RKO (cell line): ENCODE data around the gene HCN2.

Experiments
- DNase-seq: peaks from one replicate; pipeline ENCODE4 v3.0.0-alpha.2; 2016; ENCODE audit warnings: low spot score

The HCN2 gene

DNA sequence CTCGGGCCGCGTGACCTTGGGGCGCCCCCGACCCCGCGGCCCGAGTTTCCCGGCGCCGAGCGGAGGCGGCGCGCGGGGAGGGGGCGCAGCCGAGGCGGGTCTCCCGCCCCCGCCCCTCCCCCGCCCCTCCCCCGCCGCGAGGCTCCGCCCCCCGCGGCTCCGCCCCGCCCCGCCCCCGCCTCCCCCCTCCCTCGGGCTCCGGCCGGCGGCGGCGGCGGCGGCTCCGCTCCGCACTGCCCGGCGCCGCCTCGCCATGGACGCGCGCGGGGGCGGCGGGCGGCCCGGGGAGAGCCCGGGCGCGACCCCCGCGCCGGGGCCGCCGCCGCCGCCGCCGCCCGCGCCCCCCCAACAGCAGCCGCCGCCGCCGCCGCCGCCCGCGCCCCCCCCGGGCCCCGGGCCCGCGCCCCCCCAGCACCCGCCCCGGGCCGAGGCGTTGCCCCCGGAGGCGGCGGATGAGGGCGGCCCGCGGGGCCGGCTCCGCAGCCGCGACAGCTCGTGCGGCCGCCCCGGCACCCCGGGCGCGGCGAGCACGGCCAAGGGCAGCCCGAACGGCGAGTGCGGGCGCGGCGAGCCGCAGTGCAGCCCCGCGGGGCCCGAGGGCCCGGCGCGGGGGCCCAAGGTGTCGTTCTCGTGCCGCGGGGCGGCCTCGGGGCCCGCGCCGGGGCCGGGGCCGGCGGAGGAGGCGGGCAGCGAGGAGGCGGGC lies at the start of gene HCN2:
Gene HCN2 (plus strand): TSS at position 189 of the 703 bp plus-strand sequence. CDS start 65 bp downstream, at position 254.
- DNase-seq: no peak

- no peak for DNase-seq
Observed at GRCh38 chr19:540867-541637, 48.6 kb upstream of the HCN2 start.

GRCh38 chr19:541699-542098 lies 48.0 kb upstream of the HCN2 start:
- no peak for DNase-seq

DNA sequence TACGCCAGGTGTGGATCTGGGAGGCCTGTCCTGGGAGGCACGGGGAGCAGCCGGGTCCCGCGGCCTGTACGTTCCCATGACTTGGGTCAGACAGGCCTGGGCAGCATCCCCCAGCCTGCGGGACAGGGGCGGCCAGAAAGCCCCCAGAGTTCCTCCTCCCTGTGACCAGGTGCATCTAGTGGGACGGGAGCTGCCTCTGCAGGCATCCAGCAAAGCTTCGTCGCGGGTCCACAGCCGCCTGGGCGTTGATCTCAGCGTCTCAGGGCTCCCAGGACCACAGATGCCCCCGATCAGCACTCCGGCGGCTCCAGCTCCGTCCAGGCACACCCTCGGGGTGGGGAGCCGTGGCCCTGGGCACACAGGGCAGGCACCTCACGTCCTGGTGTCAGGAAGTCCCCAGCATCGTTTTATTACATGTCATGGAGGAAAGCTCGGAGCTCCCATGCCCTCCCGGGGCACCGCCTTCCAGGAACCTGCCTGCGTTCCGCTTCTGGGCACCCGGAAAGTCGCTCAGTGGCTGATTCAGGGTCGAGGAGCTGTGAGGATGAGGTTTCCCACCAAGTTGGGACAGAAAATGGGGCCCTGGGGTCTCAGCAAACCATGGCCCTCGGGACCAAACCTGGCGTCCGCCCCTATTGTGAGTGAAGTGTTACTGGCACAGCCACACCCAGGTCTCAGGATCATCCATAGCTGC lies 47.4 kb upstream of the HCN2 start:
- DNase-seq: no peak

DNA sequence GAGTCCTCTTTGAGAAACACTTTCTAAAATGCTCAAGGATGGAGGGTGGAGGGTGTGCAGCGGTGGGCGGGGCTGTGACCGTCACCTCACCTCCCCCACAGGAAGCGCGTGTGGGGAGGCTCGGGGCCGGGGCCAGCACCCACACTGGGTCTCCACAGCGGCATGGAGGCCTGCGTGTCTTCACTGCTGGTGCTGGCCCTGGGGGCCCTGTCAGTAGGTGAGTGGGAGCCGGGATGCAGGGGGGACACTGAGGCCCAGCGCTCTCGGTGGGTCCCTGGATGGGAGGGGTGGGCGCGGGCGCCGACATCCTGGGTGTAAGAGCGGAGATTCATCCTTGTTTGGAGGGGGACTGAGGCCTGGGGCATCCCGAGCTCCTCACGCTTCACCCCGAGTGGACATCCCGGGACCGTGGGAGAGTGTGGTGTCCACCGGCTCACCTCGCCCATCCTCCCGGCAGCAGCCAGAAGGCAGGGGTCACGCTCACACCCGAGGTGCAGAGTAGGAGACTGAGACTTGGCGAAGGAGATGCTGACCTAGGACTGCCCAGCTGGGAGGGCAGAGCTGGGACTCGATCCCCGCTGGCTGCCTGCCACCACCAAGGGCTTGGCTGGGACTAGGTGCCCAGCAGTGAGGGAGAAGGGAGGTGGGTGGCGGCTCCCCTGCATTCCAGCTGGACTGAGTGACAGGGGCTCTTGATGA lies 45.6 kb upstream of the HCN2 start, which contains the start of gene GZMM:
Gene GZMM (plus strand): TSS at position 144 of the 699 bp plus-strand sequence. CDS start 19 bp downstream, at position 163.
- no peak for DNase-seq

DNA sequence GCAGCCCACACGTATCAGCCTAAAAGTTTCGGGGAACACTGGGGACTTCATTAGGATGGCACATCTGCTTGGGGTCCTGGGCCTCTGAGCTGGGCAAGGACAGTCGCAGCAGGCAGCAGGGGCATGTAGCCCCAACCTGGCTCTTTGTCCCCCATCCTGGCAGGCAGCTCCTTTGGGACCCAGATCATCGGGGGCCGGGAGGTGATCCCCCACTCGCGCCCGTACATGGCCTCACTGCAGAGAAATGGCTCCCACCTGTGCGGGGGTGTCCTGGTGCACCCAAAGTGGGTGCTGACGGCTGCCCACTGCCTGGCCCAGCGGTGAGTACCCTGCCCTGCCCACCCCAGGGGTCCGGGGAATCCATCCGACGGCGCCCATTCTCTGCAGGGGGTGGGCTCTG lies 42.6 kb upstream of the HCN2 start:
- no peak for DNase-seq

- DNase-seq: no peak
Observed at GRCh38 chr19:547836-548720, 41.6 kb upstream of the HCN2 start.

DNA sequence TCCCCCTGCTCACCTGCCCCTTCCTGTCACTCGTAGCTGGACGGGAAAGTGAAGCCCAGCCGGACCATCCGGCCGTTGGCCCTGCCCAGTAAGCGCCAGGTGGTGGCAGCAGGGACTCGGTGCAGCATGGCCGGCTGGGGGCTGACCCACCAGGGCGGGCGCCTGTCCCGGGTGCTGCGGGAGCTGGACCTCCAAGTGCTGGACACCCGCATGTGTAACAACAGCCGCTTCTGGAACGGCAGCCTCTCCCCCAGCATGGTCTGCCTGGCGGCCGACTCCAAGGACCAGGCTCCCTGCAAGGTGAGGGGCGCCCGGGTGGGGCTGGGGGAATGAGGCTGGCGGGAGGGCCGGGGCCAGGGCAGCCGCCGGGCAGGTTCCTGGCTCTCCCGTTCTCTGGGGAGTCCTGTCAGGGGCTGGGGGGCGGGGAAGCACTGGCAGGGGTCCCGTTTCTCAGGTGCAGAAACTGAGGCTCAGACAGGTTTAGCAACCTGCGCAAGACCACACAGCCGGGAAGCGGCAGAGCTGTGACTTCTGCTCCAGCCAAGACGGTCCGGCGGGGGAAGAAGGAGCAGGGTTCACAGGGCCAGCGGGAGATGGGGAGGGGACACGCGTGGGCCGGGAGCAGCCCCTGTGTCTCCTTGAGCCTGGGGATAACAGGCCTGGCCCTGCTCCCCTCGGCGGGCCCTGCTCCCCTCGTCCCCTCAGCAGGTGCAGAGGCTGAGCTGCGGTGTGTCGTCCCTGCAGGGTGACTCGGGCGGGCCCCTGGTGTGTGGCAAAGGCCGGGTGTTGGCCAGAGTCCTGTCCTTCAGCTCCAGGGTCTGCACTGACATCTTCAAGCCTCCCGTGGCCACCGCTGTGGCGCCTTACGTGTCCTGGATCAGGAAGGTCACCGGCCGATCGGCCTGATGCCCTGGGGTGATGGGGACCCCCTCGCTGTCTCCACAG lies 40.5 kb upstream of the HCN2 start:
- no peak for DNase-seq

DNA sequence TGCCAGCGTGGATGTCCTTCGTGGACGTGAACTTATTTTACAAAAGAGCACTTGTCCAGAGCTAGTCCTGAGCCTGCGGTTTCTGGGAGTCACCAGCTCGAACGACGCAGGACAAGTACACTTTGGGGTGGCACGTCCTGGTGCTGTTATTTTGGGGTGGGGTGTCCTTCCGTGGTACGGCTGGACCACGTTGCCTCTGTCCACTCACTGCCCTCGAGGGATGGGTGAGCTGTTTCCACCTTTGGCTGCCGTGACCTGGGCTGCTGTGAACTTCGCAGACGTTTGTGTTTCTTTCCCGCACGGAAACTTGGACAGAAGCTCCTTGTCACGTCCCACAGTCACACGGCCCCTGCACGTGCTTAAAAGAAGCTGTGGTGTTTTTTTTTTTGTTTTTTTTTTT lies 34.9 kb upstream of the HCN2 start:
- no peak for DNase-seq

DNA sequence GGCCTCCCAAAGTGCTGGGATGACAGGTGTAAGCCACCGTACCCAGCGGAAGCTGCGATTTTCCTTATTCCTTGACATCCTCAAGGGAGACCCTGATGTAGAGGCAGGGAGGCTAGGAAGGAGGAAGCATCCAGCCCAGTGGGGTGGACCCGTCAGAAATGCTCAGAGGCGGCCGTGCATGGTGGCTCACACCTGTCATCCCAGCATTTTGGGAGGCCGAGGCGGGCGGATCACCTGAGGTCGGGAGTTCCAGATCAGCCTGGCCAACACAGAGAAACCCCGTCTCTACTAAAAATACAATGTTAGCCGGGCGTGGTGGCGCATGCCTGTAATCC lies 34.2 kb upstream of the HCN2 start:
- no peak for DNase-seq

DNA sequence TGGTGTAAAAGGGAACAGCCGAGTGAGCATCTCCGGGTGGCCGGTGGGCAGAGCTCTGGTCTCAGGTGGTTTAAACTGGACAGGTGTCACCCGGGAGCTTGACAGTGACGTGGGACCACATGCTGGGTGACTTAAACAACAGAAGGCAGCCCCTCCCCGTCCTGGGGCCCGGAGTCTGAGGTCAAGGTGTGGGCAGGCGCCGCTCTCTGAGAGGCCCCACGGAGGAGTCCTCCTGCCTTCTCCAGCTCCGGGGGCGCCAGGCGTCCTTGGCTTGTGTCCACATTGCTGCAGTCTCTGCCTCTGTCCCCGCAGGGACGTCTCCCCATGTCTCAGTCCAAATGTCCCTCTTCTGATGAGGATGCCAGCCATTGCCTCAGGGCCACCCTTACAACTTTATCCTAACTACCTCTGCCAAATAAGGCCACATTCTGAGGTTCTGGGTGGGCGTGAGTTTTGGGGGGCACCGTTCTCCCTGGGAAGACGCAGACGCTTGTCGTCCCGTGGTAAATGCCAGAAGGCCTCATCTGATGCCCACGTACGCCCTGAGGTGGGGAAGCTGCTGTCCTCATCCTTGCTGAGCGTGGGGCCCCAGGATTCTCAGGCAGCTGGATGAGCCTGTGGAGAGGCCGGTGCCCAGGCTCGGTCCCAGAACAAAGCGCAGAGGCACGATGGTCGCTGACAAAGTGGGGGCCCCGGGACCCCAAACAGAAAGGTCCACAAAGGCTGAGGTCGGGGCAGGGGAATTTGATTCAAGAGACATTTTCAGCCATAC lies 32.9 kb upstream of the HCN2 start:
- DNase-seq: no peak

DNA sequence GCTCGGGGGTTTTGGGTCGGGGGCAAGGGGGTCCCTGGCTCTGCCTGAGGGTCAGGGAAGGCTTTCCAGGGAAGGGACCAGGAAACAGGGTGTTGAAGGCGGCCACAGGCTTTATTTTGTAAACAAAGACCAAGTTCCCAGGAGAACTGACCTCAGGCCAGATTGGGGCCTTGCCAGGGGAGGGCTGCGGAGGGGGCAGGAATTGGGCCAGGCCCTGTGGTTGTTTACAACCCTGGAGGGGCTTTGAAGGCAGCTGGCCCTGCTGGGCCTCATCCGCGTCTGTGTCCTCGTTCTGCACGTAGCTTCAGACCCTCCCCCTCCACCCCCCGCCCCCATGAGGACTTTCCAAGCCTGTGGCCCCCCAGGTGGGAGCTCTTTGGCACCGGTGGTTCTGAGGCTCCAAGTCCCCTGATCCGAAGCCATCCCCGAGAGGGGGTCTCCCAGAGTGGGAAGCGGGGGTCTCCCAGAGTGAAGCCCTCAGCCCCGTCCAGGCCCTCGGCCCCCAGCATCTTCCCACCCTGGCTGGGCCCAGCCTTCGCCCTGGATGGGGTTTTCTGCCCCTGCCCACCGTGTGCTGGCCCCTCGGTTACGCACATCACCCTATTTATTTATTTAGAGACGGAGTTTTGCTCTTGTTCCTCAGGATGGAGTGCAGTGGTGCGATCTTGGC lies 30.8 kb upstream of the HCN2 start:
- DNase-seq: no peak

- no peak for DNase-seq
Observed at GRCh38 chr19:560121-560520, 29.6 kb upstream of the HCN2 start.

DNA sequence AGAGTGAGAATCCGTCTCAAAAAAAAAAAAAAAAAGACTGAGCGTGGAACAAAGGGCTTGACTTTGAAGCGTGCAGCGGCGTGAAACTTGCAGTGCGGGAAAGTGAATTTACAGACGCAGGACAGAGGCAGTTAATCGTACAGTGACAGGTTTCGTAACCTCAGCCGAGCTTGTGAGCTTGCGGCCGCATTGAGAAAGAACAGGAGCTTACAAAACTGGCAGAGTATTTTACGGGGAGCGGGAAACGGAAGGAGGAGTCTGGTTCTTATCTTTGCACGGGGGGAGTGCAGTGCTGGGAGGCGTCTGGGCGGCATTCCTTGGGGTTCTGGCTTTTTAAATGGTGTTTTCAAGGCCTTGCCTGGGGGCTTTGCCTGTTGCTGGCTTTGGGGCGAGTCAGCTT lies 23.3 kb upstream of the HCN2 start:
- no peak for DNase-seq

GRCh38 chr19:566844-567243 lies 22.8 kb upstream of the HCN2 start:
- no peak for DNase-seq

GRCh38 chr19:567296-567900 lies 22.3 kb upstream of the HCN2 start:
- DNase-seq: no peak

DNA sequence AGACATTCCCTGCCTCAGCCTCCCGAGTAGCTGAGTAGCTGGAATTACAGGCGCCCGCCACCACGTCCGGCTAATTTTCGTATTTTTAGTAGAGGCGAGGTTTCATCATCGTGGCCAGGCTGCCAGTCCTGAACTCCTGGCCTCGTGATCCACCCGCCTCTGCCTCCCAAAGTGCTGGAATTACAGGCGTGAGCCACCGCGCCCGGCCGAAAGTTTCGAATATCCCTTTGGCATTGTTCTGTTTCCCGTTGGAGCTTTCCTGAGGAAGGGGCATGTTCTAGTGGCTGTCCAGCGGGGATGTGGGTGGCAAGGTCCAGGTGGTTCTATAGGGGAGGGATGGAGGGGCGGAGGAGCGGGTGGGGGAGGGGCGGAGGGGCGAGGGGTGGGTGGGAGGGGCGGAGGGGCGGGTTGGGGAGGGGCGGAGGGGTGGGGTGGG lies 19.4 kb upstream of the HCN2 start:
- DNase-seq: no peak

DNA sequence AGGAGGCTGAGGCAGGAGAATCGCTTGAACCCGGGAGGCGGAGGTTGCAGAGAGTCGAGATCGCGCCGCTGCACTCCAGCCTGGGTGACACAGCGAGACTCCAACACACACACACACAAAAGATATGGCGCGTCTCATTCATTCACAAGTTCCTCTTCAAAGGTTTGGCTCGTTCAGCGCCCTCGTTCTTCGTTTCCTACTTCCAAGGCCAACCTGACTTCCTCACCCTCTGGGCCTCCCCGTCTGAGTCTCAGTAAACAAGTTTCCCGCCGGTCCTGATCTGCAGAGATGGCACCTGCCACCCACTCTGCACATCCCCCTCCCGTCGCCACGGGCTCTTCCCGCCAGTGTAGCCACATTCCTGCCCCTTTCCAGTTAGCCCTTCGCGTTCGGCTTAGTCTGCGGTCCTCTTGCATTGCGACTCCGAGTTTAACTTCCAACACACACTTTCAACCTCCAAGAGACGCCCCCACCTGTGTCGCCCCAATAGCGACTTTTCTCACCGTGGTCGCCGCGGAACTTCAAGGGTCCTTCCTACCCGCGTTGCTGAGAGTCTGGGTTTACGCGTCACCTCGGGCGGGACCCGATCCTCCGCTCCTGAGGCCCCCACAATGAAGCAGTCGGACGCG lies 18.6 kb upstream of the HCN2 start:
- DNase-seq: peak; percentile 77
